Endothelial cell of umbilical vein (primary cell): ENCODE measurements around the gene TJP1. TPM values are rescaled to one million over a fixed set of nuclear protein-coding genes. Genes with fewer than 3 reads are reported as not detected.

Experiments used
- BruUV-seq: library from RNA; stranded (reverse); fragments of 400-500 nt; replicated peaks from 2 replicates; lab custom pipeline; 2021; lab: Mats Ljungman, UMichigan
- CTCF ChIA-PET: fragments of 300-600, 350-600 bp; sonication (Branson Sonifier 250); formaldehyde crosslinking; loops from one replicate; lab custom pipeline; 2021; ENCODE audit warnings: antibody characterized with exemption, inconsistent platforms; lab: Charles Lee
- POLR2A ChIA-PET: fragments of 300-600, 350-600 bp; sonication (Branson Sonifier 250); formaldehyde crosslinking; loops from one replicate; lab custom pipeline; 2021; ENCODE audit warnings: antibody characterized with exemption, inconsistent platforms; lab: Charles Lee
- DNase-seq: peaks from one replicate; pipeline ENCODE4 v3.0.0-alpha.2; 2011; ENCODE audit warnings: low read depth, low spot score
- FAIRE-seq: peaks from 2 replicates; lab custom pipeline; 2011; peaks lifted over from hg19 to GRCh38; lab: Jason Lieb, UNC
- H2AFZ ChIP-seq: 2 replicates; pipeline ENCODE4 v1.6.0; 2012; ENCODE audit warnings: low read depth, low read length, control low read depth, inconsistent platforms
- H3K27ac ChIP-seq: 2 replicates; pipeline ENCODE4 v1.5.1; 2011; ENCODE audit warnings: low read depth, mild to moderate bottlenecking, control low read depth, low read length, moderate library complexity; ENCODE audit not compliant: insufficient read depth
- H3K27me3 ChIP-seq, 2 experiments: 2 replicates each; pipeline versions ENCODE4 v1.6.0 to v1.6.1; 2011; ENCODE audit warnings: low read length in 2 of 2, mixed read lengths in 1 of 2; ENCODE audit not compliant: control insufficient read depth in 2 of 2, insufficient read depth in 2 of 2
- H3K36me3 ChIP-seq, 2 experiments: 2 replicates in 1 of 2; 3 replicates in 1 of 2; pipeline ENCODE4 v1.5.1; 2011; ENCODE audit warnings: low read length in 2 of 2, mild to moderate bottlenecking in 1 of 2, moderate library complexity in 1 of 2; ENCODE audit not compliant: control insufficient read depth in 2 of 2, insufficient read depth in 2 of 2; ENCODE audit errors: extremely low read depth in 1 of 2
- H3K4me1 ChIP-seq: 3 replicates; pipeline ENCODE4 v1.5.1; 2011; ENCODE audit warnings: mild to moderate bottlenecking, low read length; ENCODE audit not compliant: control insufficient read depth, insufficient read depth; ENCODE audit errors: extremely low read depth
- H3K4me2 ChIP-seq: 2 replicates; pipeline ENCODE4 v1.6.1; 2011; ENCODE audit warnings: low read length, control low read depth, mixed read lengths; ENCODE audit not compliant: insufficient read depth
- H3K4me3 ChIP-seq, 3 experiments: fragments of 200-600 bp in 1 of 3; sonication (generic), shearing (Covaris generic) in 1 of 3; replicated peaks in 1 of 3; 2 replicates each; pipeline ENCODE4 v1.5.1; 2011 to 2016; ENCODE audit warnings: control low read depth in 3 of 3, low read length in 3 of 3, mild to moderate bottlenecking in 2 of 3, inconsistent platforms in 1 of 3, low read depth in 1 of 3, moderate library complexity in 1 of 3; ENCODE audit not compliant: insufficient read depth in 1 of 3
- H3K79me2 ChIP-seq: 2 replicates; pipeline ENCODE4 v1.6.0; 2012; ENCODE audit warnings: low read length, inconsistent platforms; ENCODE audit not compliant: control insufficient read depth, insufficient read depth
- H3K9ac ChIP-seq: replicated peaks from 2 replicates; pipeline ENCODE3; 2011; ENCODE audit warnings: low read length, control low read depth; ENCODE audit not compliant: insufficient read depth; ENCODE audit errors: extremely low read depth
- H3K9me1 ChIP-seq: replicated peaks from 3 replicates; pipeline ENCODE4 v1.6.0; 2011; ENCODE audit warnings: mild to moderate bottlenecking, low read length; ENCODE audit not compliant: control insufficient read depth, insufficient read depth; ENCODE audit errors: extremely low read depth
- H3K9me3 ChIP-seq: replicated peaks from 2 replicates; pipeline ENCODE4 v1.5.1; 2012; ENCODE audit warnings: low read length, inconsistent platforms; ENCODE audit not compliant: control insufficient read depth, insufficient read depth
- H4K20me1 ChIP-seq: replicated peaks from 2 replicates; pipeline ENCODE3; 2011; ENCODE audit warnings: mild to moderate bottlenecking, low read length; ENCODE audit not compliant: control insufficient read depth, insufficient read depth; ENCODE audit errors: extremely low read depth
- EZH2 ChIP-seq: IDR thresholded peaks from 2 replicates; pipeline ENCODE4 v1.6.1; 2012; ENCODE audit warnings: borderline replicate concordance, low read depth, mild to moderate bottlenecking, moderate library complexity, low read length, inconsistent platforms; ENCODE audit not compliant: severe bottlenecking
- FOS ChIP-seq: IDR thresholded peaks from 2 replicates; pipeline ENCODE4 v1.6.1; 2011; ENCODE audit warnings: mild to moderate bottlenecking, low read length, moderate library complexity, borderline replicate concordance; ENCODE audit not compliant: insufficient read depth
- GATA2 ChIP-seq: IDR thresholded peaks from 2 replicates; pipeline ENCODE4 v1.7.0; 2011; ENCODE audit warnings: low read depth, mild to moderate bottlenecking, moderate library complexity, mixed read lengths, low read length; ENCODE audit not compliant: insufficient read length, insufficient read depth
- JUN ChIP-seq: IDR thresholded peaks from 2 replicates; pipeline ENCODE4 v1.6.1; 2011; ENCODE audit warnings: borderline replicate concordance, low read depth; ENCODE audit not compliant: insufficient read length, insufficient read depth
- MYC ChIP-seq: IDR thresholded peaks from one replicate; pipeline ENCODE4 v1.6.1; 2011; ENCODE audit warnings: mild to moderate bottlenecking, low read depth, low read length
- POLR2A ChIP-seq: IDR thresholded peaks from 2 replicates; pipeline ENCODE4 v1.6.1; 2012; ENCODE audit warnings: low read depth, mild to moderate bottlenecking, control low read depth, low read length
- POLR2AphosphoS5 ChIP-seq: IDR thresholded peaks from 2 replicates; pipeline ENCODE4 v1.6.1; 2012; ENCODE audit warnings: low read depth, mild to moderate bottlenecking, control low read depth, low read length, moderate library complexity; ENCODE audit not compliant: insufficient read depth
- dilution Hi-C: fragments of 300-500 bp; cut with MboI; formaldehyde crosslinking; loops from one replicate; pipeline ENCODE4 v1.15.0; 2019; ENCODE audit warnings: low sequenced_read_pairs; ENCODE audit not compliant: extremely low pct_ligation_motif_present
- intact Hi-C: fragments of 100-400 bp; cut with micrococcal nuclease; formaldehyde crosslinking; loops from one replicate; pipeline ENCODE4 v1.10.0; 2022
- polyA plus RNA-seq, 4 experiments: library from polyadenylated mRNA; depleted of rRNA in 3 of 4; stranded (reverse) in 3 of 4; unstranded in 1 of 4; fragments of >200 nt; gene quantifications; 2 replicates each; pipeline versions ENCODE4 v1.2.1 to v1.2.3, GENCODE V29; 2011 to 2012; ENCODE audit warnings: missing spikeins in 1 of 4
- total RNA-seq: library from RNA; stranded (reverse); gene quantifications from 2 replicates; pipeline ENCODE4 v1.2.3, GENCODE V29; 2021
- TF ChIP-seq, protein P1 (sequence below), 2 donors: IDR thresholded peaks; 1 replicate in 1 of 2; 2 replicates in 1 of 2; pipeline ENCODE4 v1.5.1; 2011; ENCODE audit warnings: low read length in 2 of 2, mild to moderate bottlenecking in 2 of 2, moderate library complexity in 2 of 2, control low read depth in 1 of 2, inconsistent platforms in 1 of 2, low read depth in 1 of 2; ENCODE audit not compliant: insufficient read depth in 1 of 2; ENCODE audit errors: extremely low read depth in 1 of 2
- TF ChIP-seq, protein P2 (sequence below): IDR thresholded peaks from 2 replicates; pipeline ENCODE4 v1.6.1; 2011; ENCODE audit not compliant: insufficient read depth, insufficient read length

TJP1 gene
- total and polyA plus RNA-seq, 2 donors (not counting 3 experiments of a cell fraction or from before 2014, with no cell fraction given), result 45.6 to 128 TPM

DNA sequence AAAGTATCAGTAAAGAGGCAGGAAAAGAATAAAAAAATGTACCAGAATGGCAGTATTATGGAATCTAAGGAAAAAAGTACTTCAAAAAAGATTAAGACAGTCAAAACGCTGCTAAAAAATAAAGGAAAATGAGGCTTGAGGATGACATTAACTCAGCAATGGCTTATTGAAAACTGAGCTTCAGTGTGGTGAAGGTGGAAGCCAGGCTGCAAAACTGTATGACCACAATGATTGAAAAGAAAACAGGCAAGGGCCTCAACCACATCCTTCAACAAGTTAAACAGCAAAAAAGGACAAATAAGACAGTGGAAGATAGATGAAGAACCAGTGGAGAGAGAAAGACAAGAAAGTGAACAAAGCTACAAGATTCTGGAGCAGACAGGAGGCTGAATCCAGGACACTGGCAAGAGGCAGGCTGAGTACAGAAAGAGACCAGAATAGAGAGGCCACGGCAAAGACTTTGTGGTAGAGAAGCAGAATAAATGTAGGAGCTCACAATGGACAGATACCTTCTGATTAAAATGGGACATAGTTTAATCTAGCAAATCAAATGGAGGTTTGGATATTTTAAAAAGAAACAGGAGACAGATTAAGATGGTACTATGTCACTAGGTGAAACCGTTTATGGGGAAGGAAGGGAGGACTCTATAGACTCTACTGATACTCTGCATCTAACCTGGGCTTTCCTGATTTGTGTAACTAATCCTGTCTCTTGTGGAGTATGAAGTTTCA is 86.1 kb downstream of the TJP1 start:
- Histone ChIP-seq H3K9ac (no peak overlapping the region), H3K27ac (no peak overlapping the region), H3K27me3 (no peaks in the 10 kb centered on the region), H3K4me1 (peaks cover 14% of the 10 kb centered on the region), H3K9me1 (peaks cover 2% of the 10 kb centered on the region), H4K20me1 (no peaks in the 10 kb centered on the region), H3K4me2 (no peak overlapping the region), H3K79me2 (peaks cover 3% of the 10 kb centered on the region), H2AFZ (no peak overlapping the region), H3K4me3 (no peak overlapping the region), H3K9me3 (no peaks in the 10 kb centered on the region), H3K36me3 (peaks cover 11 to 27% of the 10 kb centered on the region in 2 experiments)
- DNase-seq (no peak), FAIRE-seq (no peak)
- TF ChIP-seq MYC, result no peak
- TF ChIP-seq, protein P1, sequence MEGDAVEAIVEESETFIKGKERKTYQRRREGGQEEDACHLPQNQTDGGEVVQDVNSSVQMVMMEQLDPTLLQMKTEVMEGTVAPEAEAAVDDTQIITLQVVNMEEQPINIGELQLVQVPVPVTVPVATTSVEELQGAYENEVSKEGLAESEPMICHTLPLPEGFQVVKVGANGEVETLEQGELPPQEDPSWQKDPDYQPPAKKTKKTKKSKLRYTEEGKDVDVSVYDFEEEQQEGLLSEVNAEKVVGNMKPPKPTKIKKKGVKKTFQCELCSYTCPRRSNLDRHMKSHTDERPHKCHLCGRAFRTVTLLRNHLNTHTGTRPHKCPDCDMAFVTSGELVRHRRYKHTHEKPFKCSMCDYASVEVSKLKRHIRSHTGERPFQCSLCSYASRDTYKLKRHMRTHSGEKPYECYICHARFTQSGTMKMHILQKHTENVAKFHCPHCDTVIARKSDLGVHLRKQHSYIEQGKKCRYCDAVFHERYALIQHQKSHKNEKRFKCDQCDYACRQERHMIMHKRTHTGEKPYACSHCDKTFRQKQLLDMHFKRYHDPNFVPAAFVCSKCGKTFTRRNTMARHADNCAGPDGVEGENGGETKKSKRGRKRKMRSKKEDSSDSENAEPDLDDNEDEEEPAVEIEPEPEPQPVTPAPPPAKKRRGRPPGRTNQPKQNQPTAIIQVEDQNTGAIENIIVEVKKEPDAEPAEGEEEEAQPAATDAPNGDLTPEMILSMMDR (IDR thresholded peaks at IDR 0.05; ENCODE audit: extremely low read depth in 1 of 2, insufficient read depth in 1 of 2, low read depth in 1 of 2, low read length in 2 of 2), result no peak
- TF ChIP-seq JUN, result no peak
- TF ChIP-seq, protein P2, sequence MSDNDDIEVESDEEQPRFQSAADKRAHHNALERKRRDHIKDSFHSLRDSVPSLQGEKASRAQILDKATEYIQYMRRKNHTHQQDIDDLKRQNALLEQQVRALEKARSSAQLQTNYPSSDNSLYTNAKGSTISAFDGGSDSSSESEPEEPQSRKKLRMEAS, result no peak
- no peak for TF ChIP-seq EZH2
- no peak for TF ChIP-seq POLR2AphosphoS5
- TF ChIP-seq POLR2A, result no peak
- TF ChIP-seq FOS, result no peak
- no peak for TF ChIP-seq GATA2
- dilution Hi-C loops, result no loop called here
- ChIA-PET POLR2A (no interaction called here), CTCF (interaction anchor here (1.2 to 2.4 kb wide), 3 partner anchors 12 to 189 kb away, joined by 3 to 14 read pairs (median 7); no protein-coding TSS in a partner anchor)
- no TSS peak for BruUV-seq
- intact Hi-C loops, result loop anchor here (5.0 kb wide), 2 partner anchors 39 to 336 kb away; no protein-coding TSS in a partner anchor
